Kidney (tissue), 14 donors: Measurements from ENCODE around the gene TOM1. TPM values are rescaled to one million over a fixed set of nuclear protein-coding genes. Genes with fewer than 3 reads are reported as not detected.

ENCODE experiments used
- DNase-seq, 5 donors: peaks; one replicate each; pipeline ENCODE4 v3.0.0-alpha.2; 2013 to 2020
- FAIRE-seq: peaks from 2 replicates; lab custom pipeline; 2012; peaks lifted over from hg19 to GRCh38; lab: Jason Lieb, UNC
- H3K27ac ChIP-seq, 2 donors: one replicate each; pipeline ENCODE4 v1.7.0; 2013; ENCODE audit warnings: low read depth in 2 of 2, low read length in 2 of 2, inconsistent platforms in 1 of 2
- H3K27me3 ChIP-seq: one replicate; pipeline ENCODE4 v1.7.1; 2013; ENCODE audit warnings: low read length, inconsistent platforms; ENCODE audit not compliant: control insufficient read depth, insufficient read depth
- H3K36me3 ChIP-seq, 3 donors: one replicate each; pipeline versions ENCODE4 v1.7.0 to v1.7.1; 2013; ENCODE audit warnings: low read length in 3 of 3, control low read depth in 1 of 3, inconsistent platforms in 1 of 3; ENCODE audit not compliant: insufficient read depth in 3 of 3, control insufficient read depth in 2 of 3
- H3K4me1 ChIP-seq, 3 donors: one replicate each; pipeline versions ENCODE4 v1.7.0 to v1.7.1; 2013; ENCODE audit warnings: low read length in 3 of 3, inconsistent platforms in 1 of 3, low read depth in 1 of 3; ENCODE audit not compliant: control insufficient read depth in 2 of 3, insufficient read depth in 2 of 3
- H3K4me3 ChIP-seq, 3 donors: one replicate each; pipeline versions ENCODE4 v1.7.0 to v1.8.1; 2013; ENCODE audit warnings: low read length in 3 of 3, control low read depth in 1 of 3, inconsistent platforms in 1 of 3
- H3K9ac ChIP-seq, 3 donors: one replicate each; pipeline versions ENCODE4 v1.7.0 to v1.7.1; 2013; ENCODE audit warnings: low read length in 3 of 3, control low read depth in 1 of 3, inconsistent platforms in 1 of 3
- H3K9me3 ChIP-seq, 3 donors: one replicate each; pipeline versions ENCODE4 v1.7.0 to v1.7.1; 2013; ENCODE audit warnings: low read length in 3 of 3, control low read depth in 1 of 3, inconsistent platforms in 1 of 3; ENCODE audit not compliant: control insufficient read depth in 2 of 3, insufficient read depth in 1 of 3
- CTCF ChIP-seq: IDR thresholded peaks from 3 replicates; pipeline ENCODE4 v1.5.1; 2012; ENCODE audit warnings: mild to moderate bottlenecking, moderate library complexity, borderline replicate concordance; ENCODE audit not compliant: insufficient read depth; ENCODE audit errors: extremely low read depth
- intact Hi-C: fragments of 100-400 bp; cut with DNase I; formaldehyde crosslinking; loops from one replicate; pipeline ENCODE4 v1.11.1; 2022
- polyA plus RNA-seq: library from polyadenylated mRNA; stranded (reverse); fragments of 350-450 nt; fragmentation: Illumina TruSeq; extraction: RNeasy Lipid Tissue Mini Kit (QIAGEN cat#74804); gene quantifications from one replicate; pipeline ENCODE4 v1.2.3, GENCODE V29; 2014; ENCODE audit warnings: low read depth, low replicate concordance; ENCODE audit not compliant: insufficient read depth
- total RNA-seq: library from RNA; stranded (reverse); fragmentation: NEBNext Ultra II Directional; extraction: Animal tissue kit (Norgen Biotek cat#: 25700); gene quantifications from one replicate; pipeline ENCODE4 v1.2.1, GENCODE V29; 2021
- donor health status: control.
- donor health status: control.
- donor health status: control.
- donor health status: control.
- donor health status: control.
- donor health status: DM: yes; HTN: yes; CAD: no.
- donor health status: Normal renal cell carcinoma (clear cell type).

Gene TOM1
- total and polyA plus RNA-seq, 2 donors from 2014 or later: 67.0 to 68.2 TPM

GRCh38 chr22:35306350-35306967 is 6.8 kb downstream of the TOM1 start:
- FAIRE-seq (no peak), DNase-seq (peak in 3 of 5 donors; percentile 48 to 63 (median 49))
- H3K4me1 ChIP-seq: peaks cover 0 to 31% (median 16%) of the 10 kb centered on the region in 3 donors
- no peak overlapping the region for H3K27ac ChIP-seq
- no peaks in the 10 kb centered on the region for H3K9me3 ChIP-seq
- H3K4me3 ChIP-seq: peak overlapping the region in 1 of 3 donors; percentile 4
- no peaks in the 10 kb centered on the region for H3K27me3 ChIP-seq
- intact Hi-C loops: no loop called here
- no peak overlapping the region for H3K9ac ChIP-seq
- H3K36me3 ChIP-seq: peaks cover 0 to 4% (median 0%) of the 10 kb centered on the region in 3 donors
- no peak for TF ChIP-seq CTCF

GRCh38 chr22:35307372-35307771 is 7.7 kb downstream of the TOM1 start:
- Histone ChIP-seq H3K9me3 (no peaks in the 10 kb centered on the region), H3K4me3 (no peak overlapping the region), H3K36me3 (peaks cover 0 to 4% (median 0%) of the 10 kb centered on the region in 3 donors), H3K4me1 (peaks cover 0 to 39% (median 23%) of the 10 kb centered on the region in 3 donors), H3K27ac (peak overlapping the region in 1 of 2 donors; percentile 16), H3K9ac (no peak overlapping the region), H3K27me3 (no peaks in the 10 kb centered on the region)
- DNase-seq (no peak), FAIRE-seq (no peak)
- TF ChIP-seq CTCF: no peak
- intact Hi-C loops: no loop called here

- no peak for DNase-seq
- Histone ChIP-seq H3K9ac (no peak overlapping the region), H3K36me3 (peaks cover 0 to 2% (median 0%) of the 10 kb centered on the region in 3 donors), H3K27ac (peak overlapping the region in 1 of 2 donors; percentile 16), H3K4me1 (peaks cover 0 to 44% (median 28%) of the 10 kb centered on the region in 3 donors), H3K4me3 (no peak overlapping the region), H3K9me3 (no peaks in the 10 kb centered on the region), H3K27me3 (no peaks in the 10 kb centered on the region)
- intact Hi-C loops: no loop called here
- no peak for FAIRE-seq
- TF ChIP-seq CTCF: no peak
These were observed 8.2 kb downstream of the TOM1 start for GRCh38 chr22:35307892-35308291.
